Measurements from ENCODE around the gene LZTS3.
A peak's percentile ranks its signal among the peaks of the same experiment; 100 is the strongest.
"Not testable (repeated sequence)": the region's sequence is repeated elsewhere in the genome, so short reads cannot be mapped to it uniquely, and the experiment has no call there.

Gene LZTS3

DNA sequence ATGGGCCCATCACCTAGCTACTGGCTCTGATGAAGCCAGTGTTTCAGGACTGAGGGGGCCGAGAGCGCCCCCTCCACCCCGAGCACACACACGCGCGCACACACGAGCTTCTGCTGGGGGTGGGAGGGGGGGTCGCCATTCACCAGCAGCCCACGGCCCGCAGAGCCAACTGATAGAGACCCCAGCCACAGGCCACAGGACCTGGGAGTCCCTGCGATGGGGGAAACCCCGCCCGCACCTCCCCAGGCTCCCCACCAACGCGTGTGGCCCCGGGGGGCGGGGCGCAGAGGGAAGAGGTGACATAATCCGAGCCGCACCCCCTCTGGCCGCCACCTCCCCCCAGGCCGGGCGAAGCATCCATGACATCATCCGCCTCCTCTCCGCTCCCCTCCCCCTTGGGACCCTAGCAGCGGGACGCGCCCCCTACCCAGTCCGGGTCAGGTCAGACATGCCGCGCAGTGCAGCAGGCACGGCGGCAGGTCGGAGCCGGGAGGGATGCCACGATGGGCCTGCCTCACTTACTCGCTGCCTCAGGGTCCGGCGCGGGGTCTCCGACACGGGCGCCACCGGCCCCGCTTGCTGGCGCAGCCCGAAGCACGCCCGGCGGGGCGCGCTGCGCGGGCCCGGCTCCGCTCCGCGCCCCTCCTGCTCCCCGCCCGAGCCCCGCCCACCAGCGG, at the start of gene LZTS3:
Gene LZTS3, minus strand, starts transcription at position 617 of the 677 bp plus-strand sequence. CDS start 6,386 bp downstream, outside the sequence.
- peak; percentile 34 for TF ChIP-seq CTCF (IDR thresholded peaks at IDR 0.05; ENCODE audit: low read depth, low read length, poor library complexity, severe bottlenecking)
- no peak for TF ChIP-seq EZH2phosphoT487 (IDR thresholded peaks at IDR 0.05; ENCODE audit: borderline replicate concordance, low read length)

DNA sequence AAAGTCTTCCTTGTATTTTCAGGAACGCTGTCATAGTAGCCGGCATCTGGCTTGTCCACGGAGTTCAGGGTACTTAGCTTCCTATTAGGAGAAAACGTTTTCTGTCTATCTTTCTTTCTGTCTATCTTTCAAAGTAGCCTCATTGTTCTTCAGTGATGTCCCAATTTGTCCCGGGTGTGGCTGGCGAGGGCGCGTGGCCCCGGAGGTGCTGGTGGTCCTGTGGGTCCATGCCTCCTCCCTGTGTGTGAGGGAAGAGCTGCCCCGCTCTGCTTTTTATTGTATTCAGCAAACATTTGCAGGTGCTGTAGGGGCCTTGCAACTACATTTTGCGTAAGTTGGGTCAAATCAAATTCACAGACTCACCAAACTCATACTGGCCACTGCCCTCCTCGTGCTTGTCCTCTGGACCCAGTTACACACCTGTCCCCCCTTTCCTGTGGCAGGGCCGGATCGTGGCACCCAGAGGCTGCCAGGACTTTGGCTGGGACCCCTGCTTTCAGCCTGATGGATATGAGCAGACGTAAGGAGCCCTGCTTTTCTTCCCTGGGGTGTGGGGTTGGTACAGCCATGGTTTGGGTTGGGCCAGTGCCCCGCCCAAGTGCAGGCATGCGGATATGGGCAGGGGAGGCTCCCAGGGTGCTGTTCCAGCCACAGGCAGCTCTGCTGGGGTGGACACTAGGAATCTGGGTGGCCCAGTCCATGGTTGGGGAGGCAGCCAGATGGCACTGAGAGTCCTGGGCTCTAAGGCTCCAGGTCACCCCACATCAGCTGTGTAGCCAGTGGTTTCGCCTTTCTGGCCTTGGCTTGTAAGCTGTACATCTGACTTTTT, 48.3 kb upstream of the LZTS3 start:
- no peak overlapping the region for H3K27ac ChIP-seq (ENCODE audit: low read depth, low read length)

More for the DNA sequence above, at the start of gene LZTS3:
- Histone ChIP-seq H3K9me2 (replicated peaks; ENCODE audit: control insufficient read depth, low read length) (no peaks in the 10 kb centered on the region), H4K20me1 (ENCODE audit: control insufficient read depth, insufficient read depth, low read depth, low read length) (no peaks in the 10 kb centered on the region), H3K4me2 (ENCODE audit: low read length) (peak within 1 kb of the TSS; percentile 99), H3K4me1 (ENCODE audit: control insufficient read depth, low read length) (peaks cover 14% of the 10 kb centered on the region), H3F3A (ENCODE audit: control insufficient read depth, insufficient read depth) (peaks cover 6% of the 10 kb centered on the region; the same call in 1 of the 2 replicates), H3K9me3 (ENCODE audit: control insufficient read depth, insufficient read depth, low read length) (no peaks in the 10 kb centered on the region), H3K4me3 (ENCODE audit: low read length) (peak within 1 kb of the TSS; percentile 86), H3K27ac (ENCODE audit: low read depth, low read length) (no peak within 1 kb of the TSS), H3K27me3 (ENCODE audit: control insufficient read depth, low read length) (peaks cover 55% of the 10 kb centered on the region), H3K36me3 (ENCODE audit: control insufficient read depth, low read length) (no peaks in the 10 kb centered on the region), H3K79me2 (ENCODE audit: control insufficient read depth, low read length) (no peaks in the 10 kb centered on the region)

DNA sequence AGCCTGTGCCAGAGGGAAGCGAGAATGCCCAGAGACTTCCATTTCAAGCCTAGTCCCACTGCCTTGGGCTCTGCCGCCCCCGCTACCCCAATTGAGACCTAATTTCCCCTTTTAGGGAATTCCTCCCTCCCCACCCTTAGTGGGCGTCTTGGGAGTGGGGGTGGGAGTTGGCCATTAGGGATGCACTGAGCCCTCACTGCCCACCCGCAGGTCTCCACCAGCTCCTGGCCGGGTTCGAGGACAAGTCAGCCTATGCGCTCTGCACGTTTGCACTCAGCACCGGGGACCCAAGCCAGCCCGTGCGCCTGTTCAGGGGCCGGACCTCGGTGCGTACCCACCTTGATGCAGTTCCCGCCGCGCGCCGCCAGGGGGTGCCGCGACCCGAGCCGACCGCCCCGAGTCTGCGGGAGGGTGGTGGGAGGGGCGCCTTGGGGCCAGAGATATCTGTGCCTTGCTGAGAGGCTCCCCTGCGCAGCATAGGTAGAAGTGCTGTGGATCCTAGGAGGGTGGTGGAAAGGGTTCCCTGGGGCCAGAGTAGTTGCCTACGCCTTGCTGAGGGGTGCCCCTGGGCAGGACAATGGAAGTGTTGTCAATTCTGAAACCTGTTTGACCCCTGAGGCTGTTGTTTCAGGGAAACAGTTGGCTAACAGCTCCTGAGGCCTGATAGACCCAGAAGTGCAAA, 45.1 kb upstream of the LZTS3 start:
- H3K27ac ChIP-seq (ENCODE audit: low read depth, low read length), result no peak overlapping the region
- peaks cover 52% of the 10 kb centered on the region for H3K36me3 ChIP-seq (ENCODE audit: control insufficient read depth, low read length)
- H3K9me2 ChIP-seq (replicated peaks; ENCODE audit: control insufficient read depth, low read length), result no peaks in the 10 kb centered on the region
- H3K4me1 ChIP-seq (ENCODE audit: control insufficient read depth, low read length), result peaks cover 20% of the 10 kb centered on the region
- H3K79me2 ChIP-seq (ENCODE audit: control insufficient read depth, low read length), result peaks cover 2% of the 10 kb centered on the region
- no peak overlapping the region for H3K4me3 ChIP-seq (ENCODE audit: low read length)
- no peaks in the 10 kb centered on the region for H3K27me3 ChIP-seq (ENCODE audit: control insufficient read depth, low read length)
- peaks cover 5% of the 10 kb centered on the region; the same call in 1 of the 2 replicates for H4K20me1 ChIP-seq (ENCODE audit: control insufficient read depth, insufficient read depth, low read depth, low read length)
- TF ChIP-seq EZH2phosphoT487 (IDR thresholded peaks at IDR 0.05; ENCODE audit: borderline replicate concordance, low read length) (no peak), CTCF (IDR thresholded peaks at IDR 0.05; ENCODE audit: low read depth, low read length, poor library complexity, severe bottlenecking) (peak; percentile 97)
- no peaks in the 10 kb centered on the region for H3K9me3 ChIP-seq (ENCODE audit: control insufficient read depth, insufficient read depth, low read length)
- H3F3A ChIP-seq (ENCODE audit: control insufficient read depth, insufficient read depth), result no peaks in the 10 kb centered on the region; the same call in 1 of the 2 replicates
- no peak overlapping the region for H3K4me2 ChIP-seq (ENCODE audit: low read length)

More for the DNA sequence above, 48.3 kb upstream of the LZTS3 start:
- peaks cover 39% of the 10 kb centered on the region for H3K36me3 ChIP-seq (ENCODE audit: control insufficient read depth, low read length)
- no peaks in the 10 kb centered on the region for H3K9me2 ChIP-seq (replicated peaks; ENCODE audit: control insufficient read depth, low read length)
- peaks cover 5% of the 10 kb centered on the region; the same call in 1 of the 2 replicates for H4K20me1 ChIP-seq (ENCODE audit: control insufficient read depth, insufficient read depth, low read depth, low read length)
- H3K27me3 ChIP-seq (ENCODE audit: control insufficient read depth, low read length), result no peaks in the 10 kb centered on the region
- no peak overlapping the region for H3K4me2 ChIP-seq (ENCODE audit: low read length)
- H3K9me3 ChIP-seq (ENCODE audit: control insufficient read depth, insufficient read depth, low read length), result no peaks in the 10 kb centered on the region
- H3F3A ChIP-seq (ENCODE audit: control insufficient read depth, insufficient read depth), result no peaks in the 10 kb centered on the region; the same call in 1 of the 2 replicates
- TF ChIP-seq CTCF (IDR thresholded peaks at IDR 0.05; ENCODE audit: low read depth, low read length, poor library complexity, severe bottlenecking) (no peak), EZH2phosphoT487 (IDR thresholded peaks at IDR 0.05; ENCODE audit: borderline replicate concordance, low read length) (no peak)
- H3K4me1 ChIP-seq (ENCODE audit: control insufficient read depth, low read length), result peaks cover 20% of the 10 kb centered on the region
- no peaks in the 10 kb centered on the region for H3K79me2 ChIP-seq (ENCODE audit: control insufficient read depth, low read length)
- H3K4me3 ChIP-seq (ENCODE audit: low read length), result no peak overlapping the region

- H3K4me1 ChIP-seq (ENCODE audit: control insufficient read depth, low read length), result peaks cover 12% of the 10 kb centered on the region
- H3K79me2 ChIP-seq (ENCODE audit: control insufficient read depth, low read length), result peaks cover 32% of the 10 kb centered on the region
- not testable (repeated sequence) for H3K27me3 ChIP-seq (ENCODE audit: control insufficient read depth, low read length); H3K4me3 ChIP-seq (ENCODE audit: low read length); H3K27ac ChIP-seq (ENCODE audit: low read depth, low read length); H4K20me1 ChIP-seq (ENCODE audit: control insufficient read depth, insufficient read depth, low read depth, low read length); H3K4me2 ChIP-seq (ENCODE audit: low read length); H3K9me3 ChIP-seq (ENCODE audit: control insufficient read depth, insufficient read depth, low read length); H3F3A ChIP-seq (ENCODE audit: control insufficient read depth, insufficient read depth); H3K9me2 ChIP-seq (replicated peaks; ENCODE audit: control insufficient read depth, low read length)
- H3K36me3 ChIP-seq (ENCODE audit: control insufficient read depth, low read length), result peaks cover 45% of the 10 kb centered on the region
These were observed 42.1 kb upstream of the LZTS3 start for GRCh38 chr20:3215359-3215917.

Measured in DOHH2 (cell line).